ENCODE results near the gene HSPA1A. TPM values are rescaled to one million over a fixed set of nuclear protein-coding genes. Genes with fewer than 3 reads are reported as not detected.
"Not testable (repeated sequence)": the region's sequence is repeated elsewhere in the genome, so short reads cannot be mapped to it uniquely, and the experiment has no call there.

The HSPA1A gene
- total RNA-seq, 2 experiments from 2014 or later = 124 to 137 TPM

GRCh38 chr6:31791324-31792089 lies 23.8 kb upstream of the HSPA1A start:
- Mint-ChIP-seq H3K27me3 (no peaks in the 10 kb centered on the region), H3K4me3 (no peak overlapping the region), H3K36me3 (peaks cover 18% of the 10 kb centered on the region), H3K9me3 (ENCODE audit: low read depth) (no peaks in the 10 kb centered on the region), H3K27ac (peak overlapping the region; percentile 56), H3K4me1 (peaks cover 34% of the 10 kb centered on the region)
- CTCF ChIA-PET = interaction anchor here (0.6 to 6.3 kb wide), 25 partner anchors 8 to 262 kb away, joined by 3 to 39 read pairs (median 5); partner anchors contain the start of genes C6orf47, HSPA1A, HSPA1B and HSPA1L
- DNase-seq (peak; percentile 63), ATAC-seq (no peak)

- peaks cover 39% of the 10 kb centered on the region for H3K4me1 Mint-ChIP-seq
Measured at GRCh38 chr6:31792090-31792374, 23.3 kb upstream of the HSPA1A start.

GRCh38 chr6:31792761-31793171 lies 22.6 kb upstream of the HSPA1A start:
- peak overlapping the region; percentile 75 for H3K27ac Mint-ChIP-seq
- ATAC-seq (no peak), DNase-seq (no peak)
- H3K4me1 Mint-ChIP-seq = peaks cover 46% of the 10 kb centered on the region
- peaks cover 24% of the 10 kb centered on the region for H3K36me3 Mint-ChIP-seq
- H3K27me3 Mint-ChIP-seq = no peaks in the 10 kb centered on the region
- H3K9me3 Mint-ChIP-seq (ENCODE audit: low read depth) = no peaks in the 10 kb centered on the region
- CTCF ChIA-PET = no interaction called here
- no peak overlapping the region for H3K4me3 Mint-ChIP-seq

More at GRCh38 chr6:31792090-31792374, 23.3 kb upstream of the HSPA1A start:
- H3K36me3 Mint-ChIP-seq = peaks cover 19% of the 10 kb centered on the region
- no peak for DNase-seq
- CTCF ChIA-PET = interaction anchor here (0.6 to 6.3 kb wide), 15 partner anchors 12 to 133 kb away, joined by 3 to 39 read pairs (median 5); partner anchors contain the start of genes C6orf47, HSPA1A, HSPA1L and LY6G5B
- no peaks in the 10 kb centered on the region for H3K9me3 Mint-ChIP-seq (ENCODE audit: low read depth)
- ATAC-seq = no peak
- H3K27me3 Mint-ChIP-seq = no peaks in the 10 kb centered on the region
- H3K27ac Mint-ChIP-seq = no peak overlapping the region
- no peak overlapping the region for H3K4me3 Mint-ChIP-seq

- Mint-ChIP-seq H3K4me1 (peaks cover 53% of the 10 kb centered on the region), H3K27ac (peak overlapping the region; percentile 89), H3K4me3 (peak overlapping the region; percentile 96), H3K36me3 (peaks cover 30% of the 10 kb centered on the region)
- not testable (repeated sequence) for ATAC-seq; DNase-seq; H3K9me3 Mint-ChIP-seq (ENCODE audit: low read depth); H3K27me3 Mint-ChIP-seq
- CTCF ChIA-PET = interaction anchor here (0.7 to 2.6 kb wide), 4 partner anchors 21 to 1721 kb away, joined by 3 to 13 read pairs (median 5); partner anchors contain the start of gene CLIC1
Measured at GRCh38 chr6:31793927-31794245, 21.5 kb upstream of the HSPA1A start.

- DNase-seq = no peak
- Mint-ChIP-seq H3K4me1 (peaks cover 53% of the 10 kb centered on the region), H3K9me3 (ENCODE audit: low read depth) (no peaks in the 10 kb centered on the region), H3K27me3 (no peaks in the 10 kb centered on the region), H3K36me3 (peaks cover 28% of the 10 kb centered on the region), H3K4me3 (peak overlapping the region; percentile 96), H3K27ac (peak overlapping the region; percentile 89)
- ATAC-seq = no peak
- CTCF ChIA-PET = interaction anchor here (0.7 to 4.8 kb wide), 5 partner anchors 12 to 58 kb away, joined by 3 to 46 read pairs (median 6); partner anchors contain the start of genes CLIC1 and LSM2
Measured at GRCh38 chr6:31794294-31794865, 21.0 kb upstream of the HSPA1A start.

- peak overlapping the region; percentile 96 for H3K4me3 Mint-ChIP-seq
- no peaks in the 10 kb centered on the region for H3K9me3 Mint-ChIP-seq (ENCODE audit: low read depth)
- peak overlapping the region; percentile 98 for H3K27ac Mint-ChIP-seq
- H3K27me3 Mint-ChIP-seq = no peaks in the 10 kb centered on the region
- peaks cover 51% of the 10 kb centered on the region for H3K4me1 Mint-ChIP-seq
- DNase-seq = no peak
- ATAC-seq = peak; percentile 1
- CTCF ChIA-PET = interaction anchor here (0.7 to 4.8 kb wide), 14 partner anchors 9 to 59 kb away, joined by 3 to 46 read pairs (median 5); partner anchors contain the start of genes CLIC1, HSPA1A, HSPA1L and LSM2
- H3K36me3 Mint-ChIP-seq = peaks cover 26% of the 10 kb centered on the region
Measured at GRCh38 chr6:31794866-31795615, 20.3 kb upstream of the HSPA1A start.

GRCh38 chr6:31795616-31796298 lies 19.6 kb upstream of the HSPA1A start, which contains the start of gene VARS1:
Gene VARS1 (minus strand): TSS chr6:31795752. CDS start chr6:31795217, 535 bp downstream.
- H3K27me3 Mint-ChIP-seq = no peaks in the 10 kb centered on the region
- H3K4me3 Mint-ChIP-seq = peak within 1 kb of the TSS; percentile 96
- peak within 1 kb of the TSS; percentile 98 for H3K27ac Mint-ChIP-seq
- H3K9me3 Mint-ChIP-seq (ENCODE audit: low read depth) = no peaks in the 10 kb centered on the region
- DNase-seq = peak; percentile 90
- CTCF ChIA-PET = interaction anchor here (0.6 to 4.8 kb wide), 20 partner anchors 9 to 72 kb away, joined by 3 to 46 read pairs (median 4); partner anchors contain the start of genes CLIC1, HSPA1A, HSPA1B and HSPA1L
- peaks cover 23% of the 10 kb centered on the region for H3K36me3 Mint-ChIP-seq
- H3K4me1 Mint-ChIP-seq = peaks cover 48% of the 10 kb centered on the region
- ATAC-seq = peak; percentile 87

GRCh38 chr6:31796993-31797385 lies 18.4 kb upstream of the HSPA1A start:
- H3K4me1 Mint-ChIP-seq = peaks cover 49% of the 10 kb centered on the region
- no peaks in the 10 kb centered on the region for H3K9me3 Mint-ChIP-seq (ENCODE audit: low read depth)
- H3K27me3 Mint-ChIP-seq = no peaks in the 10 kb centered on the region
- CTCF ChIA-PET = interaction anchor here (0.5 to 4.8 kb wide), 15 partner anchors 9 to 116 kb away, joined by 3 to 46 read pairs (median 5); partner anchors contain the start of genes CLIC1, DDAH2, HSPA1B and LSM2
- no peak for DNase-seq
- H3K27ac Mint-ChIP-seq = peak overlapping the region; percentile 94
- no peak for ATAC-seq
- H3K36me3 Mint-ChIP-seq = peaks cover 21% of the 10 kb centered on the region
- no peak overlapping the region for H3K4me3 Mint-ChIP-seq

- peak overlapping the region; percentile 94 for H3K27ac Mint-ChIP-seq
- ATAC-seq = peak; percentile 38
- no peaks in the 10 kb centered on the region for H3K9me3 Mint-ChIP-seq (ENCODE audit: low read depth)
- peak overlapping the region; percentile 67 for H3K4me3 Mint-ChIP-seq
- peaks cover 45% of the 10 kb centered on the region for H3K4me1 Mint-ChIP-seq
- H3K36me3 Mint-ChIP-seq = peaks cover 25% of the 10 kb centered on the region
- CTCF ChIA-PET = interaction anchor here (0.5 to 4.8 kb wide), 10 partner anchors 9 to 116 kb away, joined by 3 to 46 read pairs (median 6); partner anchors contain the start of genes DDAH2, HSPA1B, LSM2 and LY6G5C
- no peaks in the 10 kb centered on the region for H3K27me3 Mint-ChIP-seq
- peak; percentile 81 for DNase-seq
Measured at GRCh38 chr6:31797588-31797987, 17.8 kb upstream of the HSPA1A start.

GRCh38 chr6:31799781-31800180 lies 15.6 kb upstream of the HSPA1A start:
- Mint-ChIP-seq H3K27me3 (no peaks in the 10 kb centered on the region), H3K9me3 (ENCODE audit: low read depth) (no peaks in the 10 kb centered on the region), H3K4me1 (peaks cover 43% of the 10 kb centered on the region), H3K27ac (no peak overlapping the region), H3K4me3 (no peak overlapping the region), H3K36me3 (peaks cover 31% of the 10 kb centered on the region)
- ATAC-seq (no peak), DNase-seq (no peak)
- CTCF ChIA-PET = interaction anchor here (0.8 to 2.4 kb wide), 7 partner anchors 9 to 97 kb away, joined by 3 to 7 read pairs (median 3); partner anchors contain the start of genes ABHD16A and VWA7

GRCh38 chr6:31801031-31801927 lies 14.1 kb upstream of the HSPA1A start:
- Mint-ChIP-seq H3K4me1 (peaks cover 53% of the 10 kb centered on the region), H3K27ac (peak overlapping the region; percentile 38), H3K36me3 (peaks cover 34% of the 10 kb centered on the region)
- H3K27me3 Mint-ChIP-seq; DNase-seq; H3K4me3 Mint-ChIP-seq; H3K9me3 Mint-ChIP-seq (ENCODE audit: low read depth); ATAC-seq: not testable (repeated sequence)
- CTCF ChIA-PET = interaction anchor here (0.8 to 1.4 kb wide), 2 partner anchors 31 to 72 kb away, joined by 3 read pairs; no protein-coding TSS in a partner anchor
